ENCODE data around the gene HPS6.

Gene HPS6

DNA sequence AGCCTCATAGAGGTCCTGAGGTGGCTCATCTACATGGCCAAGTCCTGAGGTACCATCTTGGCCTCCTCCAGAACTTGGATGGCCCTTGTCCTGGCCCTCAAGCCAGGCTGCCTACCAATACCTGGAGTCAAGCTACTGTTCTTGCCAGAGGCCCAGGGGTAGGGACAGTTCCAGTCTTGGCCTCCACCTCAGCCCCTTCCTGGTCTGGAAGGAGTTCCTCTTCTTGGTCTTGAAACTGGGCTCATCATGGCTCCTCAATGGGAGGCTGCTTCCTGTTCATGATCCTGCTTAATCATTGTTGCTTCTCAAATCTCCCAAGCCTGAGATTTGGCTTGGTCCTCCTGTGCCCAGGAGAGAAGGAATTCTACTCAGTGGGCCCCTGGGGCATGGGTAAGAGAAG, 3.9 kb downstream of the HPS6 start:
- DNase-seq (ENCODE audit: low read depth in 2 of 2) = no peak

DNA sequence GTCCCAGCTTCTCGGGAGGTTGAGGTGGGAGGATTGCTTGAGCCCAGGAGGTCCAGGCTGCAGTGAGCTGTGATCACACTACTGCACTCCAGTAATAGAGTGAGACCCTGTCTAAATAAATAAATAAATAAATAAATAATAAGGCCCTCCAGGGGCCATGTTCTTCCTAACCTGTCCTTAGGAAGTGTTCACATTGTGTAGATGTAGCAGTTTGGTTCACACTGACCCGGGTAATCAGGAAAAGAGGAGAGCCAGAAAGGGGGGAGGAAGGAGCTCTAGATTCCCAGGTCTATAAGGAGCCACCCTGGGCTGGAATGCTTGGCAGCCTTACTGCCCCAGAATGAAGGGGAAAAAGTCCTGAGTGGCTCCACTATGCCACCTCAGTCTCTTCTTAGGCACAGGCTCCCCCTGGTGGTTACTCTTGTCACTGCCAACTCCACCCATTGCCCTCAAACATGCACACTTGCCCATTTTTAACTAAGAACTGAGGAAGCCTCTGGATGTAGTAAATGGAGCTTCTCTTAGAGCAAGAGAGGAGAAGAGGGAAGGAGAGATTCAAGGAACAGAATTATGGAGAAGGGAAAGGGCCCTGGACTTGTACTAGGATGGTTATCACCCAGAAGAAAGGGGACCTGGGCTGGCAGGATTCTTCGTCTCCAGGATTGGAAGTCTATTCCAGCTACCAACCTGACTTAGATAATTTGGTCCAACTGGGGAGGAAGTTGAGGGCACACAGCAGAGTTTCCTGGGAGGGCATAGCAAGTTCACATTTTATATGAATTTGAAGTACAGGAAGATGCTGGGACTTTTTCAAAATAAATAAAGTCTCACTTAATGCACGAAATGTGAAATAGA, 7.8 kb downstream of the HPS6 start:
- peak; percentile 49 to 51 for DNase-seq (ENCODE audit: low read depth in 2 of 2)

DNA sequence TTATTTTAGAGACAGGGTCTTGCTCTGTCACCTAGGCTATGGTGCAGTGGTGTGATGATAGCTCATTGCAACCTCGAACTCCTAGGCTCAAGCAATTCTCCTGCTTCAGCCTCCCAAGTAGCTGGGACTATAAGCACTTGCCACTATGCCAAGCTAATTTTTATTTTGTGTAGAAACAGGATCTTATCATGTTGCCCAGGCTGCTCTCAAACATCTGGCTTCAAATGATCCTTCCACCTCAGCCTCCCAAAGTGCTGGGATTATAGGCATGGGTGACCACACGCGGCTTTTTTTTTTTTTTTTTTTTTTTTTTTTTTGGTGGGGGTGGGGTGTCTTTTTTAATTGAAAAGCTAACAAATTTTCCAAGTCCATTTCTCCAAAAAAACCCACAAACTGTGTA, 18.4 kb downstream of the HPS6 start:
- no peak for DNase-seq (ENCODE audit: low read depth in 2 of 2)

DNA sequence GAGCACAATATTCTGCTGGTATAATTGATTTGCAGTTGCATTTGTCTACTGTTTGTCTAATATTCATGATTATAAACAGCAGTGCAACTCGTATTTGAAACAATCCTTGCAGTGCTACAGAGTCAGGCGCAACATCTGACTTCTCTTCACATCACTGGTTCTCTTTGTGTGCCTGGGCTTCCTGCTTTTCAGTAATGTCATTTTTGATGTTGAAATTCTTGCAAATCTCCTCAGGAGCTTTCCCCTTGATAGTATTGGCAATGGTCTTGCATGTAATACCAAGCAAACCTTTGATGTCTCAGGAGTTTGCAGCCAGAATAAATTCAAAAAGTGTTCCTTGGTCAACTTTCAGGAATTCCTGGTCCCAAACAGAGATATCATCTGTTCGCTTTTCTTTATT, 20.2 kb downstream of the HPS6 start:
- no peak for DNase-seq (ENCODE audit: low read depth in 2 of 2)

DNA sequence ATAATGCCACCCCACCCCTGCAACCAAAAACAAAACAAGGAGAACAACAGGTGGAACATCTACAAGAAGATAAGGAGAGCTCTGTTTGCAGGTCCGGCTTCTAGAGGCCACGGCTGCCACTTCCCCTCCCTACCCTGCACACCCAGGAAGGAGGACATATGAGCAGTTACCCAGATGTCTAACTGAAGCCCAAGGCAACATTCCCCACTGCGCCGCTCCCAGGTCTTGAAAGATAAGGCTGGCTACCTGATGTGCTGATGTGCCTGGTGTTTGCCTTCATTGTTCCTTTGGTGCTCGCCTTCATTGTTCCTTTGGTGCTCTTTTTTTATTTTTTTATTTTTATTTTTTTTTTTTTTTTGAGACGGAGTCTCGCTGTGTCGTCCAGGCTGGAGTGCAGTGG, 21.0 kb downstream of the HPS6 start:
- DNase-seq (ENCODE audit: low read depth in 2 of 2) = no peak

DNA sequence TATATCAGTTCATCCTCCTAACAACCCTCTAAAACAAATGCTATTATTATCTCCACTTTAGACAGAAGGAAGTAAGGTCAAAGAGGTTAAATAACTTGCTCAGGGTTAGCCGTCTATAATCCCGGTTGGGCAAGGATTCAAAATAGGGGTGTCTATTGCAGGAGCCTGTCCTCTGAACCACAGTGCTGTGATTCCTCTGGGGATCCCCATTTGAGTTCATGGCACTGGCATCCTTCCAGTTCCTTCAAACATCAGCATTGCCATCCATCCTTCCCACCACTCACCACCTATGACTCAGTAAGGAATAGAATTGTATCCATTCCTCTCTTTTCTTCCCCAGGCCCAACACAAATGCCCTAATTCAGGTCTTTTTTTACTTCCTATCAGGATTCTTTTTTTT, 25.6 kb downstream of the HPS6 start:
- DNase-seq (ENCODE audit: low read depth in 2 of 2) = no peak

DNA sequence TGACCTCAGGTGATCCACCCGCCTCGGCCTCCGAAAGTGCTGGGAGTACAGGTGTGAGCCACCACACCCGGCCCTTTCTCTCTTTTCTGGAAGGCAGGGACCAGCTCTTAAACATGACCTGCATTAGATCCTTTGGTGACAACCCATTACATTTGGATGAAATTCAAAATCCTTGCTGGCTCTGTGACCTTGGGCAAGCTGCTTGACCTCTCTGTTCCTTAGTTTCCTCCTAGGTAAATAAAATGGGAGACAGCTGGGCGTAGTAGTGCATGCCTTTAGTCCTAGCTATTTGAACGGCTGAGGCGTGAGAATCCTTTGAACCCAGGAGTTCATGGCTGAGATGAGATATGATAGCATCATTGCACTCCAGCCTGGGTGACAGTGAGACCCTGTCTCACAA, 31.3 kb downstream of the HPS6 start:
- DNase-seq (ENCODE audit: low read depth in 2 of 2) = no peak

DNA sequence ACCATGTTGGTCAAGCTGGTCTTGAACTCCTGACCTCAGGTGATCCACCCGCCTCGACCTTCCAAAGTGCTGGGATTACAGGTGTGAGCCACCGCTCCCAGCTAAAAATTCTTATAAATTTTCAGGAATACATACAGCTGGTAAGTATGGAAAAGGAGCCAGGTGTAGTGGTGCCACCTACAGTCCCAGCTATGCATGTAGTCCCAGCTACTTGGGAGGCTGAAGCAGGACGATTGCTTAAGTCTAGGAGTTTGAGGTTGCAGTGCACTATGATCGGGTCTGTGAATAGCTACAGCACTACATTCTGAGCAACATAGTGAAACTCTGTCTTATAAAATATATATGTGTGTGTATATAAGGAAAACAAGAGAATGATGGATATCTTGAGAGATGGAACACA, 36.0 kb downstream of the HPS6 start:
- DNase-seq (ENCODE audit: low read depth in 2 of 2) = no peak

DNA sequence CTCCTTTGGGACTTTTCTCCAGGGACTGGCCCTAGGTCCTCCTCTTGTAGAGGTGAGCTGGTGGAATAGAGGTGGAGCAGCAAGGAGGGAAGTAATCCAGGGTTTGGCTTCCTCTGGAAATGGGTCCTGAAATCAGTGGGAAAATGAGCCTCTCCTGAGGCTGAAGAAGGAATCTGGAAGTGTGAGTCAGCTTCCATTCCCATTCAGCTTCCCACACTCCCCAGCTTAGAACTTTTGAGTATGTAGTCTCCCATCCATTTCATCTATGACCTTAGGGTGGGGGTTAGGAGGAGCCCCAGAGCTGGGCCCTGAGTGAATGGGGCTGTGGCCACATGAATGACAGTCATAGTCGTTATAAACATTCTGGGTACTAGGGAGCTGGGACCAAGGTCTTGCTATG, 37.3 kb downstream of the HPS6 start:
- no peak for DNase-seq (ENCODE audit: low read depth in 2 of 2)

DNA sequence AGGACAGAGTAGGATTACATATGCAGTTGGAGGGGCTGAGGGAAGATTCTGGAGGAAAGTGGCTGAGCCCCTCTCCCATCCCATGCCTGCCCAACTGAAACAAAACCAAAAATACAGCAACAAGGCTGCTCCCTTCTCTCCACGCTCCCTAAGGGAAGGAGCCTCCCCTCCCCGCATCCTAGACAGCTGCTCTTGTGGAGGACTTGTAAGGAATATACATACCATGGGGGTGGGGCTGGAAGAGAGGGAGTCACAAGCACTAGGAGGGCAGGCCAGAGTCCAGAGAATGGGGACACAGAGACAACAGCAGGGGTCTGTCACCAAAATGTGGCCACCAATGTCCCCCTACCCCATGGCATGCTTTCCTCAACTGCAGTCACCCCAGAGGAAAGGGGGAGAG, 41.8 kb downstream of the HPS6 start:
- DNase-seq (ENCODE audit: low read depth in 2 of 2) = no peak

DNA sequence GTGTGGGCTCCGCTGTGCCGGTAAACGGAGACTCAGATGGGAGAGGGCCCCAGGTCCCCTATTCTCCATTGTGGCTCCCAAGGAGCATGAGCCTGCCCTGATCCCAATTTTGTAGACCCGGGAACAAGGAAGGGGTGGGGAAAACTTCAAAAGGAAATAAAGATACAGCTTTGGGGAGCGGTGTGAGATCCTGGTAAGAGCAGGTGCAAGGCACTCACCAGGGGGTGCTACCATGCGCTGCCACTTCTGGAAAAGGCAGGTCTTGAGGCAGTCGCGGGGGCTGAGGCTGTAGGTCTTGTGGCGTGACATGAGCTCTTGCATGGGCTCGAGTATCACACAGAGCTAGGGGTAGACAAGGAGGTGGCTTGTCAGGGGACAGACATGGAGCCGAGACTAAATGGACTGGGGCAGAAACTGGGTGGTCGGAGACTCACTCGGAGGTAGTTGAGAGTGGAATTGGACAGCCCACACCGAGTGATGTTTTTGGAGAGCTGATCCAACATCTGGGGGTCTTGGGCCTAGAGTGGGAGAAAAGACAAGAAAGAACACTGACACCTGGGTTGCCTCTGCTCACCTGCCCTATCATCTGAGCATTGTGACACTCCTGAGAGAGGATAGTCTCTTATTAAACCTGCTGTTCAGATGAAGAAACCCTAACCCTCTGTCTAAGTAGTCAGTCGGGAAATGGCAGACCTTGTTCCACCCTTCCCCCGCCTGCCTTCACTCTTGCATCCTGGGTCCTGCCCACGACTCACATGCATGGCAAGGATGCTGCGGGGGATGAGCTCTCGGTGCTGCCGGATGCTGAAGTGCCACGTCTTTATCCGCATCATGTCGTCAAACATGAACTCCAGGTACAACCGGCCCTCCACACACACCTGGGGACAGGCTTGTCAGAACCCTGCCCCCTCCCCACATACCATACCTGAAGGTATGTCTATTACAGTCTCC, 44.3 kb downstream of the HPS6 start:
- DNase-seq (ENCODE audit: low read depth in 2 of 2) = no peak

DNA sequence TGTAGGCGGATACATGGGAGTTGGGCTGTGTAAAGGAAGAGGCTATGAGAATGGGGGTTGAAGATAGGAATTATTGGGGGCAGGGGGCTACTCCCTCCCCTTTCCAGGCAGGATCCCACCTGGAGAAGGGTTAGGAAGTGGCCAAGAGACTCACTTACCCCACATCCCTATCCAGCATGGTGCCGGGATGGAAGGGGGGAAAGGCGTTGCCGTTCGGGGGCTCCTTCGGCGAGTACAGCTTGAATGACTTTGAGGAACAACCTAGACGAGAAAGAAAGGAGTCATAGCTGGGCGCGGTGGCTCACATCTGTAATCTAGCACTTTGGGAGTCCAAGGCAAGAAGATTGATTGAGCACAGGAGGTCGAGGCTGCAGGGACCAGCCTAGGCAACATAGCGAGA, 46.1 kb downstream of the HPS6 start:
- no peak for DNase-seq (ENCODE audit: low read depth in 2 of 2)

DNA sequence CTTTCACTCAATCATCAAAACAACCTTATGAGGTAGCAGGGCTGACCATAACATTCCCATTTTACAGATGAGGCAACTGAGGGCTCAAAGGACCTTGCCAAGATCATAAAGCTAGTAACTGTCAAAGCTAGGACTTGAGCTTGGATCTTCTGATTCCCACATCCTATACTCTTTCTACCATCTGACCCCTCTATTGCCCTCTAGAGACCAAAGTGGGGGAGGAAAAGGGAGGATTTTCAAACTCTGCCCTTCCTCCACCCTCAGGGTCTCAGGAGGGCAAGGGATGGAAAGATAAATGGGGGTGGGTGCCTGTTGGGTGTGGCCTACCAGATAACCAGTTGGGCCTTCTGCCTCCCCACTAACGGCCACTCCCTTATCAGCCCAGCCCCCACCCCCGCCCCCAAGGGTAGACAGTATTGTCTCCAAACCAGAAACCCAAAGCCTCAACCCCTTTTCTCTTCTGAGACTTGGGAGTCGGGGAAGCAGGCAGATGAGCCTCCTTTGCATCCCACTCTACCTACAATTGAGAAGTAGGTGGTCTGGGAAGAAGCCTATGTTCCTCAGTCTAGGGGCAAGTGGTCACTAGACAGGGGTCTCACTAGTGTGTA, 47.2 kb downstream of the HPS6 start:
- no peak for DNase-seq (ENCODE audit: low read depth in 2 of 2)

DNA sequence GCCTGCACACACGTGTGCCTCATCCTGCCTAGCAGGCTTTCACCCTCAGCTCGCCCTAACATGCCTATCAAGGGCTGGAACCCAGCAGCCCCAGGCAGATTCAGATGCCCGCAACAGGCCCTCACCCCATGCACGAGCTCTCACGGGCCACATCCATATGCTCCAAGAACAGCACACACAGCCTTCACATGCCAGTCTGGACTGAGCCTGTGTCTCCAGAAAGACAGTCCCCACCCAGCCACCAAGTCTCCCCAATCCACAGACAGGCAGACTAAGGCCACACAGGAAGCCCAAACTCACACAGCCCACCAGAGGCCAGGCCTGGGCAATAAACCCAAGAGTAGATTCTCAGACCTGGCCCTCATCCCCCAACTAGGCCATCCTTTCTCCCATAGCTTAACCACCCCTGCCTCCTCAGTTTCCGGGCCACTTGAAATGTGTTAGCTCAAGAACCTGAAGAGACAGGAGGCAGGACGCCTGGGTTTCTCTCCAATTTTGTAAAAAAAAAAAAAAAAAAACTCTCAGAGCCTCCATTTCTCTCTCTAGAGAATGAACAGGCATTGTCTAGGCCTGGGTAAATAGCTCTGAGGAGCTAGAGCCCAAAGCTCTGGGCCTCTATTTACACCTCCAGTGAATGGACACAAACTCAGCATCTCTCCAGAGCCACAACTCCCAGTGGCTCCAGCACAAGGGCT, 48.3 kb downstream of the HPS6 start:
- DNase-seq (ENCODE audit: low read depth in 2 of 2) = no peak

DNA sequence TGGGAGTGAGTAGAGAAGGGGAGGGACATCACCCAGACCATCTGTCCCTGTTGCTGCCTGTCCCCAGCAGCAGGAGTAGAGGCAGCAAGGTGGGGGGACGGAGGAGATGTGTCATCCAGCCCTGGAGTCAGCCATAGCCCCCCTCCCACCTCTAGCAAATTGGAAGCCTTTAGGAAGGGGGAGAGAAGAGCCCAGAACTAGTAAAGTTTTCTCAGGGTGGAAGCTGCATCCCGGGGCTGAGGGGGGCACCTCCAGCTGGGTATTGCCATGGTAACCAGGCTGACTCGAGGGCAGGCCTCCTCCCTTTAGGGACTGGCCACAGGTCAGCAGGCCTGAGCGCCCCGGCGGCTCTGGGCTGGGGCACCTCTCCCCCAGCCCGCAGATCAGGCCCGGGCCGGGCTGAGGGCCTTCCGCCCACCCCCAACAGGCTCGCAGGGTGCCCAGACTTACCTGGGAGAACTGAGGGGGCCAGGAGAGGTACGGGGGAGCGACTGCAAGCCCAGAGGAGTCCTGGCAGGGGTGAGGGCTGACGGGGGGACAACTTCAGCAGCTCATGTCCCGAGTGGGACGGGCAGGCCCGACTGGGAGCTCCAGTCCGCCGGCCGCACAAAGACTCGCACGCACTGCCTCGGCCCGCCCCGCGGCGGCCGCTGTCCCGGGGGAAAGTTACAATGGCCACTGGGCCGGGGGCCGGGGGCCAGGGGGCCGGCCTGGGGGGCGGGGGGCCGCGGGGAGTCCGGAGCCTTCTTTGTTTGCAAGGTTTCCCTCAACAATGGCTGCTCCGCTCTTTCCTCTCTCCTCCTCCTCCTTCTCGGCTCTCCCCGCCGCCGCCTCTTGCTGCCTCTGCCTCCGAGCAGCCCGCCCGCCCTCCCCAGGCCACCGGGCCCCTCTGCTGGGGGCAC, 49.1 kb downstream of the HPS6 start:
- DNase-seq (ENCODE audit: low read depth in 2 of 2) = no peak

DNA sequence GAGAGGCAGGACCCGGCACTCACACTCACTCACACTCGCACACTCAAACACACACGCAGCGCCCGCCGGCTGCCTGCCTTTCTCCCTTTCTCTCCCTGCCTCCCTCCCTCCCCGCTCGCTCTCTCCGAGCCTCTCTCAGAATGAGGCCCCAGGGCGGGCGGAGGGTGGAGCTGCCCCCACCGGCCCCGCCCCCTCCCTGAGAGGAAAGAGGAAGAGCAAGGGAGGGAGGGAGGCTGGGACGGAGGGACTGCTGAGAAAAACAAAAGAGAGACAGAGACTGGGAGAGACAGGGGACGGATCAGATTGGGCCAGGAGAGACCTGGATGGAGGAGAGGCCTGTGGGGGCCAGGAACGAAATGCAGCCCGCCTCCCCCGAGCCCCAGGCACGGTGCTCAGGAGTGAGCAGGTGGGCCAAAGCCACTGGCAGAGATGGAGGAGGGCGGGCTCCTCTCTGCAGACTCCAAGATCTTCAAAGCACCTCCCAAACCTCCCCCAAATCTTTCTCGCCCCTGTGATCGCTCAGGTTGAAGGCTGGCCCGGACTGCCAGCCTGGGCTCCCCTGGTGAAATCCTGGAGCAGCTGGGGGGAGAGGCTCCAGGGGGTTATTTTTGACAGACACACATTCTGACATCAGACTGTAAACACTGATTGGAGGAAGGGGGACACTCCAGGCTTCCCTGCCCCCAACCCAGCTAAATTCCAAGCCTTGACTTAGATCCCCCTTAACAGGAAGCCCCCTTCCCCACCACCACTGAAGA, 49.9 kb downstream of the HPS6 start:
- peak; percentile 82 to 84 for DNase-seq (ENCODE audit: low read depth in 2 of 2)

DNA sequence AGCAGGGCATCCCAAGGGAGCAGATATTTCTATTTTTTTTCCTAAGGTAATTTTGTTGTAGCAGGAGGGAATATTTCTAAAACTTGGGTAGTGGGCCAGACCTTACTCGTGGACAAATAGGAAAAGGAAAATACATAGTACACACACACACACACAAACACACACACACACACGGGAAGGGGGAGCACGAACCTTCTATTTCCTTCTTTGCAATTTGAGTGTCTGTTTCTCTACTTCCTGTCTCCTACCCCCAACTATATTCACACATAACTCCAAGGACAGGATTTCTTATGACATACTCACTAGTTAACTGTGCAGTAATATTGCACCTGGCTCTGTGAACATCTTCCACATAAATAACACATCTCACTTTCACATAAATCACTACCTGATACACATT, 50.6 kb downstream of the HPS6 start:
- DNase-seq (ENCODE audit: low read depth in 2 of 2) = no peak

DNA sequence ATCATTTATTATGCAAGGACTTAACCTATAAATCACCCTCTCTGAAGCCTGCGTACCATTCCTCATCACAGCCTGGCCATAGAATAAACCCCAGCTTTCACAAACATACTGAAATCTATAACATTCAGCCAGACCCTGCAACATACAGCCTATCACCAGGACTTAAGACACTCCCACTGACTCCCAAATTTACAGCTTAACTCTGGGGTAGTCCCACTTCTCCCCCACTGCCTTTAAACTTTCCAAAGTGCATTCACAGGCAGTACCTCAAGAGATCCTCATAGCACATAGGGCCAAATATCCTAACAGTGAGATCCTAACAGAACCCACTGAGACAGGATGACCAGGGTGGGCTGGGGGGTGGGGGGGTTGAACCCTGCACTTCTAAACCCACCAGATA, 51.5 kb downstream of the HPS6 start:
- DNase-seq (ENCODE audit: low read depth in 2 of 2) = no peak

Measured in stimulated activated CD8-positive, alpha-beta memory T cell treated with anti-CD3 and anti-CD28 coated beads, Interleukin-15, amount 100 ng/mL, for 48 hours (primary cell).